ENCODE measurements around the gene TSC2.

- TF ChIP-seq, protein P1, sequence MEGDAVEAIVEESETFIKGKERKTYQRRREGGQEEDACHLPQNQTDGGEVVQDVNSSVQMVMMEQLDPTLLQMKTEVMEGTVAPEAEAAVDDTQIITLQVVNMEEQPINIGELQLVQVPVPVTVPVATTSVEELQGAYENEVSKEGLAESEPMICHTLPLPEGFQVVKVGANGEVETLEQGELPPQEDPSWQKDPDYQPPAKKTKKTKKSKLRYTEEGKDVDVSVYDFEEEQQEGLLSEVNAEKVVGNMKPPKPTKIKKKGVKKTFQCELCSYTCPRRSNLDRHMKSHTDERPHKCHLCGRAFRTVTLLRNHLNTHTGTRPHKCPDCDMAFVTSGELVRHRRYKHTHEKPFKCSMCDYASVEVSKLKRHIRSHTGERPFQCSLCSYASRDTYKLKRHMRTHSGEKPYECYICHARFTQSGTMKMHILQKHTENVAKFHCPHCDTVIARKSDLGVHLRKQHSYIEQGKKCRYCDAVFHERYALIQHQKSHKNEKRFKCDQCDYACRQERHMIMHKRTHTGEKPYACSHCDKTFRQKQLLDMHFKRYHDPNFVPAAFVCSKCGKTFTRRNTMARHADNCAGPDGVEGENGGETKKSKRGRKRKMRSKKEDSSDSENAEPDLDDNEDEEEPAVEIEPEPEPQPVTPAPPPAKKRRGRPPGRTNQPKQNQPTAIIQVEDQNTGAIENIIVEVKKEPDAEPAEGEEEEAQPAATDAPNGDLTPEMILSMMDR (IDR thresholded peaks at IDR 0.05; ENCODE audit: low read depth, low read length): no peak
- TF ChIP-seq EZH2phosphoT487 (IDR thresholded peaks at IDR 0.05; ENCODE audit: low read depth): no peak
These were observed 12.2 kb upstream of the TSC2 start for GRCh38 chr16:2035431-2036199.

All from OCI-LY3 (cell line).